Upper lobe of left lung (tissue), 4 donors: ENCODE measurements around the gene USP13.

Source experiments
- POLR2A ChIP-seq, 4 donors: fragments of 450-650 bp; IDR thresholded peaks; one replicate each; pipeline ENCODE4 v1.5.1; 2016 to 2017; ENCODE audit warnings: antibody characterized with exemption in 4 of 4, mild to moderate bottlenecking in 2 of 4
- TF ChIP-seq, protein P1 (sequence below), 6 experiments: fragments of 450-650 bp in 4 of 6; fragments of 200-600 bp in 2 of 6; sonication (generic) in 2 of 6; IDR thresholded peaks; one replicate each; pipeline ENCODE4 v1.5.1; 2016 to 2019; ENCODE audit warnings: antibody characterized with exemption in 6 of 6

DNA sequence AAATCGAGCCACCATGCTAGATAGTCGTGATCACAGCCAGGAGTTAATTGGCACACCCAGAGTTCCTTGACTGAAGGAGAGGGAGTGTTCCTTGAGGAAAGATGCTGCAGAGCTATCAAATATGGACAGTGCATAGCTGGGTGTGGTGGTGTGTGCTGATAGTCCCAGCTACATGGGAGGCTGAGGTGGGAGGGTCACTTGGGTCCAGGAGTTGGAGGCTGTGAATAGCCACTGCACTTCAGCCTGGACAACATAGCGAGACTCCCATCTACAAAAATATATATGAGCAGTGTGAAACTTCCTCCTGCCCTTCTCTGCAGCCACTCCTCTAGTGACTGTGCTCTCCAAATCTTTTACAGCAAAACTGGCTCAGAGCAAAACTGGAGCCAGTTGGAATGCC is 10.0 kb upstream of the USP13 start:
- TF ChIP-seq, protein P1, sequence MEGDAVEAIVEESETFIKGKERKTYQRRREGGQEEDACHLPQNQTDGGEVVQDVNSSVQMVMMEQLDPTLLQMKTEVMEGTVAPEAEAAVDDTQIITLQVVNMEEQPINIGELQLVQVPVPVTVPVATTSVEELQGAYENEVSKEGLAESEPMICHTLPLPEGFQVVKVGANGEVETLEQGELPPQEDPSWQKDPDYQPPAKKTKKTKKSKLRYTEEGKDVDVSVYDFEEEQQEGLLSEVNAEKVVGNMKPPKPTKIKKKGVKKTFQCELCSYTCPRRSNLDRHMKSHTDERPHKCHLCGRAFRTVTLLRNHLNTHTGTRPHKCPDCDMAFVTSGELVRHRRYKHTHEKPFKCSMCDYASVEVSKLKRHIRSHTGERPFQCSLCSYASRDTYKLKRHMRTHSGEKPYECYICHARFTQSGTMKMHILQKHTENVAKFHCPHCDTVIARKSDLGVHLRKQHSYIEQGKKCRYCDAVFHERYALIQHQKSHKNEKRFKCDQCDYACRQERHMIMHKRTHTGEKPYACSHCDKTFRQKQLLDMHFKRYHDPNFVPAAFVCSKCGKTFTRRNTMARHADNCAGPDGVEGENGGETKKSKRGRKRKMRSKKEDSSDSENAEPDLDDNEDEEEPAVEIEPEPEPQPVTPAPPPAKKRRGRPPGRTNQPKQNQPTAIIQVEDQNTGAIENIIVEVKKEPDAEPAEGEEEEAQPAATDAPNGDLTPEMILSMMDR (IDR thresholded peaks at IDR 0.05): no peak
- TF ChIP-seq POLR2A (IDR thresholded peaks at IDR 0.05): no peak
